ENCODE measurements around the gene RFC4. TPM values are rescaled to one million over a fixed set of nuclear protein-coding genes. Genes with fewer than 3 reads are reported as not detected.

The RFC4 gene, protein sequence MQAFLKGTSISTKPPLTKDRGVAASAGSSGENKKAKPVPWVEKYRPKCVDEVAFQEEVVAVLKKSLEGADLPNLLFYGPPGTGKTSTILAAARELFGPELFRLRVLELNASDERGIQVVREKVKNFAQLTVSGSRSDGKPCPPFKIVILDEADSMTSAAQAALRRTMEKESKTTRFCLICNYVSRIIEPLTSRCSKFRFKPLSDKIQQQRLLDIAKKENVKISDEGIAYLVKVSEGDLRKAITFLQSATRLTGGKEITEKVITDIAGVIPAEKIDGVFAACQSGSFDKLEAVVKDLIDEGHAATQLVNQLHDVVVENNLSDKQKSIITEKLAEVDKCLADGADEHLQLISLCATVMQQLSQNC
- 114 and 137 TPM in 2 replicates for total RNA-seq (2014; rRNA removed; shearing (Covaris generic))
- total RNA-seq (2022) = 118 and 126 TPM in 2 replicates
- Bru-seq, nascent RNA = percentile 90 among the genes with signal in this experiment
- BruChase-seq, experiment 1, labeled RNA remaining after a 6-hour chase = percentile 84 among the genes with signal in this experiment
- BruChase-seq, experiment 2, labeled RNA remaining after a 2-hour chase = percentile 87 among the genes with signal in this experiment
- long read RNA-seq, transcript RFC4-202 (11 exons, 1,448 nt) = minor isoform, 14 of 149 reads
- long read RNA-seq, transcript RFC4-201 (11 exons, 1,384 nt) = major isoform, 91 of 149 reads
- long read RNA-seq, partial matches to known transcripts = 22 of 149 reads
- long read RNA-seq, other reads (novel, unspliced or antisense) = 18 of 149 reads

DNA sequence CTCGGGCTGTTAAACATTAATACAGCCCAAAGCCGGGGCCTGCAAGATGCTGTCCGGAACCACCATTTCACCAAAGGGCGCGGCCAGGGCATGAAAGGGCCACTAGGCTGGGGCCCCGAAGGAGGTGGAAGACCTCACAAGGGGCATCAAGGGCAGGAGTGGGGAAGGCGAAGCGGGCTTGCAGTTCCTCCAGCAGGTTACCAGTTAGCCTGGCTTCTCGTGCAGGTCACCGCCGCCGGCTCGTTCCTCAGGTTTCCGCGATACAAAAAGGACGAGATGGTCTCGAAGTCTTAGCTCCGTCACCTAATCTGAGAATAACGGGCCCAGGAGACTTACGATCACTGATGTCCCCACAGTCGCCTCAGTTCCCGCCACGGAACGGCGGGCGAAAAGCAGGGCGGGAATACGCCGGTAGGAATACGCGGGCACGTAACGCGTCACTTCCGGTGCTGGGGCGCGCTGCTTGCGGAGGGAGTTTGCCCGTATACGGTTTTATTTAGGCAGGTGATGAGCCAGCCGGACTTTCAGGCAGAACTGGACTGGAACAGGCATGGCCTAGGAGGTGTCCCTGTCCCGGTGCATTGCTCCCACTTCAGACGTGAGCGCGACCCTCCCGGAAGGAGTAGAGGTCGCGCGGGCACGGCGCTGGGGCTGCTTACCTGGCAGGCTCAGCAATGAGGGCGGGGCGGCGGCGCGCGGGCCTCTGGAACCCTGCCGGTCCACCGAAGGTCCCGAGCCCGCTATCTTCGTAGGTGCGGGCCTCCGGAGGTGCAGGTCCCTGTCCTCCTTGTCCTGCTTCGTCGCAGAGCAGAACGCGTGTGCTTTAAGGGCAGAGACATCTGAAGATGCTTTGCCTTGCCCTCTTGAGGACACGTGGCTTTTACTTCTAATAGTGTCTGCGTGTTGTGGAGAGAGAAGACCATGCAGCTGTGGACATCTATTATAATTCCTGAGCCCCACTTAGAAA is at the start of gene RFC4:
RFC4 (minus strand) TSS at position 394 of the 967 bp plus-strand sequence. CDS start 1,769 bp downstream, outside the sequence.
- BruUV-seq (replicated peaks) = TSS peak; percentile 98
- Histone ChIP-seq H3K27ac (ENCODE audit: low read depth, low read length, poor library complexity, severe bottlenecking) (peak within 1 kb of the TSS; percentile 78), H3K79me2 (ENCODE audit: insufficient read depth, low read depth, low read length) (peaks cover 27% of the 10 kb centered on the region), H3K4me1 (ENCODE audit: insufficient read depth, low read length, poor library complexity, severe bottlenecking) (peaks cover 20% of the 10 kb centered on the region), H3K9me3 (ENCODE audit: low read length) (0 out of 2 replicates have a peak, but pooled peaks cover 4% of the 10 kb centered on the region), H3K4me2 (ENCODE audit: low read length) (peak within 1 kb of the TSS; percentile 80), H4K20me1 (ENCODE audit: insufficient read depth, low read length) (no peaks in the 10 kb centered on the region), H3K36me3 (ENCODE audit: insufficient read depth, low read length) (peaks cover 48% of the 10 kb centered on the region), H3K9me2 (ENCODE audit: insufficient read depth, low read length) (no peaks in the 10 kb centered on the region), H2AFZ (ENCODE audit: low read length) (peak within 1 kb of the TSS; percentile 68), H3K4me3 (ENCODE audit: low read depth, low read length, poor library complexity, severe bottlenecking) (peak within 1 kb of the TSS; percentile 86)
- TF ChIP-seq, protein P1, sequence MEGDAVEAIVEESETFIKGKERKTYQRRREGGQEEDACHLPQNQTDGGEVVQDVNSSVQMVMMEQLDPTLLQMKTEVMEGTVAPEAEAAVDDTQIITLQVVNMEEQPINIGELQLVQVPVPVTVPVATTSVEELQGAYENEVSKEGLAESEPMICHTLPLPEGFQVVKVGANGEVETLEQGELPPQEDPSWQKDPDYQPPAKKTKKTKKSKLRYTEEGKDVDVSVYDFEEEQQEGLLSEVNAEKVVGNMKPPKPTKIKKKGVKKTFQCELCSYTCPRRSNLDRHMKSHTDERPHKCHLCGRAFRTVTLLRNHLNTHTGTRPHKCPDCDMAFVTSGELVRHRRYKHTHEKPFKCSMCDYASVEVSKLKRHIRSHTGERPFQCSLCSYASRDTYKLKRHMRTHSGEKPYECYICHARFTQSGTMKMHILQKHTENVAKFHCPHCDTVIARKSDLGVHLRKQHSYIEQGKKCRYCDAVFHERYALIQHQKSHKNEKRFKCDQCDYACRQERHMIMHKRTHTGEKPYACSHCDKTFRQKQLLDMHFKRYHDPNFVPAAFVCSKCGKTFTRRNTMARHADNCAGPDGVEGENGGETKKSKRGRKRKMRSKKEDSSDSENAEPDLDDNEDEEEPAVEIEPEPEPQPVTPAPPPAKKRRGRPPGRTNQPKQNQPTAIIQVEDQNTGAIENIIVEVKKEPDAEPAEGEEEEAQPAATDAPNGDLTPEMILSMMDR (conservative IDR thresholded peaks at IDR 0.05; ENCODE audit: low read length) = no peak
- no peak for TF ChIP-seq EZH2phosphoT487 (IDR thresholded peaks at IDR 0.05; ENCODE audit: borderline replicate concordance, low read depth, low read length)
- intact Hi-C loops (cut with micrococcal nuclease; ENCODE audit: unreplicated experiment) = loop anchor here (2.0 to 5.0 kb wide), 2 partner anchors 22 to 239 kb away; partner anchors contain the start of gene TBCCD1
- ChIA-PET POLR2A (interaction anchor here (0.5 to 3.9 kb wide), 16 partner anchors 8 to 237 kb away, joined by 3 to 31 read pairs (median 4); partner anchors contain the start of genes DNAJB11 and EIF4A2), CTCF (ENCODE audit: unreplicated experiment) (interaction anchor here (0.6 kb wide), 1 partner anchor 279 kb away, joined by 3 read pairs; no protein-coding TSS in a partner anchor)
- peak; percentile 90 for DNase-seq (ENCODE audit: low spot score)

DNA sequence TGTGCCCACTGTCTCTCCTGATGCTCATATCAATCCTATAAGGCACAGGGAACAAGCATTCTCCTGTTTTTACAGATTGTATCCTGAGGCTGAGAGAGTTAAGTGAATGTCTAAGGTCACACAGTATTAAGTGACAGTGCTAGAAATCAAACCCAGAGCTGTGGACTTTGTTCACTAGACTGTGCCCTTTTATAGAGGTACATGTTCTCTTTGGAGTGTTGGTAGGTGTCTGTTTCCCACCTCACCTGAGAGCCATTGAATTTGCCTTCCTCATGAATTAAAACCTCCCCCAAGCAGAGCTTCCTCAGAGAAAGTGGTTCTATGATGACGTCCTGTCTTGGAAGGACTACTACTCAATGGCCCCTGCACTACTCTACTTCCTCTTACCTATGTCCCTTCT is 48.7 kb upstream of the RFC4 start:
- intact Hi-C loops (cut with micrococcal nuclease; ENCODE audit: unreplicated experiment) = no loop called here
- no TSS peak for BruUV-seq (replicated peaks)
- CTCF ChIA-PET (ENCODE audit: unreplicated experiment) = no interaction called here

More for the DNA sequence above, 48.7 kb upstream of the RFC4 start:
- peaks cover 7% of the 10 kb centered on the region for H3K4me1 ChIP-seq (ENCODE audit: insufficient read depth, low read length, poor library complexity, severe bottlenecking)
- no peaks in the 10 kb centered on the region for H3K36me3 ChIP-seq (ENCODE audit: insufficient read depth, low read length)
- no peak for TF ChIP-seq EZH2phosphoT487 (IDR thresholded peaks at IDR 0.05; ENCODE audit: borderline replicate concordance, low read depth, low read length)
- TF ChIP-seq, protein P1 (conservative IDR thresholded peaks at IDR 0.05; ENCODE audit: low read length) = no peak
- no peak overlapping the region for H3K27ac ChIP-seq (ENCODE audit: low read depth, low read length, poor library complexity, severe bottlenecking)
- no peak for DNase-seq (ENCODE audit: low spot score)
- POLR2A ChIA-PET = interaction anchor here (0.5 to 0.6 kb wide), 2 partner anchors 310 to 383 kb away, joined by 3 to 4 read pairs; no protein-coding TSS in a partner anchor
- no peak overlapping the region for H3K4me3 ChIP-seq (ENCODE audit: low read depth, low read length, poor library complexity, severe bottlenecking)
- no peaks in the 10 kb centered on the region for H3K9me2 ChIP-seq (ENCODE audit: insufficient read depth, low read length)
- H3K79me2 ChIP-seq (ENCODE audit: insufficient read depth, low read depth, low read length) = no peaks in the 10 kb centered on the region
- no peak overlapping the region for H2AFZ ChIP-seq (ENCODE audit: low read length)
- no peaks in the 10 kb centered on the region for H4K20me1 ChIP-seq (ENCODE audit: insufficient read depth, low read length)
- H3K9me3 ChIP-seq (ENCODE audit: low read length) = no peaks in the 10 kb centered on the region
- no peak overlapping the region for H3K4me2 ChIP-seq (ENCODE audit: low read length)

Data from OCI-LY7 (cell line).